Measurements from ENCODE around the gene RASGRF1. TPM values are rescaled to one million over a fixed set of nuclear protein-coding genes. Genes with fewer than 3 reads are reported as not detected.
"Not testable (repeated sequence)": the region's sequence is repeated elsewhere in the genome, so short reads cannot be mapped to it uniquely, and the experiment has no call there.

The RASGRF1 gene
- total RNA-seq, 1 donor from 2014 or later: 0.07 TPM

DNA sequence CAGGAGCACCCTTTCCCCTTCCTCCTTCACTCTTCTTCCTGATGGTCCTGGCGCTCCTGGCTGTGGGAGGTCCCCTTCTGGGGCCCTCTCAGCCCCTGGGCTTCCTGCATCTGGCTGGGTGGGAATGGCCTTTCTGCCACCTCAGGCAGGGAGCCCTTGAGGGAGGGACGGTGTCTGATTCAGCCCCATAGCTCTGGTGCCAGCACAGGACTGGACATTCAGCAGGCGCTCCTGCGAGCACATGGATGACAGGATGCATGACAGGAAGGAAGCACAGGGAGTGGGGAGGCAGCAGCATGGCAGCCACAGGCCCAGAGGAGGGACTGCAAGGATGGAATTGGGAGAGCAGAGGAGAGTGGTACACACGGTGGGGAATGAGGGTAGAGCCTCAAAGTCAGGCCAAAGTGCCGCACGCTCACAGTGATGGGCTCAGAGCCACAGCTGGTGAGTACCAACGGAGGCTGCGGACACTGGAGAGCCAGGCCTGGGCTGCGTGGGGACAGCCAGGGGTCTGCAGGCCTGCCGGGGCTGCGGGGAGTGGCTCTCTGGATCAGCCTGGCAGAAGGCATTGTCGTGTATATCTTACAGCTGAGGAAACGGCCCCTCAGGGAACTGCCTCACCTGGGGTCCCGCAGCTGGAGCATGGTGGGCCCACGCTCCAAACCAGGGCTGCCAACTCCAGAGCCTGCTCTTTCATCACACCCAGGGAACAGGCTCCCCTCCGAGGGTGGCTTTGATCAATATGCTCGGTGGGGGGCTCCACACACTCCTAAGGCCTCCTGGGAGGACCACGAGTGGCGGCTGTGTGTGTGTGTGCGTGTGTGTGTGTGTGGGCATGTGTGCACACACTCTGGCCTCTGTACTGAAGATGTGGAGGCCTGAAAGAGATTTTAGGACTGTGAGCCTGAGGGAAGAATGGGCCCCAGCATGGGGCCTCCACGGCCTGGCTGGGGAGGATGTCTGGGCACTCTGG, 94.4 kb downstream of the RASGRF1 start:
- no peak for DNase-seq (ENCODE audit: low spot score in 2 of 2, unreplicated experiment in 2 of 2)
- Mint-ChIP-seq H3K4me3 (no peak overlapping the region), H3K9me3 (no peaks in the 10 kb centered on the region), H3K4me1 (peaks cover 4% of the 10 kb centered on the region), H3K36me3 (no peaks in the 10 kb centered on the region), H3K27ac (no peak overlapping the region), H3K27me3 (ENCODE audit: low read depth) (no peaks in the 10 kb centered on the region)
- TF ChIP-seq, protein P1, sequence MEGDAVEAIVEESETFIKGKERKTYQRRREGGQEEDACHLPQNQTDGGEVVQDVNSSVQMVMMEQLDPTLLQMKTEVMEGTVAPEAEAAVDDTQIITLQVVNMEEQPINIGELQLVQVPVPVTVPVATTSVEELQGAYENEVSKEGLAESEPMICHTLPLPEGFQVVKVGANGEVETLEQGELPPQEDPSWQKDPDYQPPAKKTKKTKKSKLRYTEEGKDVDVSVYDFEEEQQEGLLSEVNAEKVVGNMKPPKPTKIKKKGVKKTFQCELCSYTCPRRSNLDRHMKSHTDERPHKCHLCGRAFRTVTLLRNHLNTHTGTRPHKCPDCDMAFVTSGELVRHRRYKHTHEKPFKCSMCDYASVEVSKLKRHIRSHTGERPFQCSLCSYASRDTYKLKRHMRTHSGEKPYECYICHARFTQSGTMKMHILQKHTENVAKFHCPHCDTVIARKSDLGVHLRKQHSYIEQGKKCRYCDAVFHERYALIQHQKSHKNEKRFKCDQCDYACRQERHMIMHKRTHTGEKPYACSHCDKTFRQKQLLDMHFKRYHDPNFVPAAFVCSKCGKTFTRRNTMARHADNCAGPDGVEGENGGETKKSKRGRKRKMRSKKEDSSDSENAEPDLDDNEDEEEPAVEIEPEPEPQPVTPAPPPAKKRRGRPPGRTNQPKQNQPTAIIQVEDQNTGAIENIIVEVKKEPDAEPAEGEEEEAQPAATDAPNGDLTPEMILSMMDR (IDR thresholded peaks at IDR 0.05; ENCODE audit: unreplicated experiment): no peak

DNA sequence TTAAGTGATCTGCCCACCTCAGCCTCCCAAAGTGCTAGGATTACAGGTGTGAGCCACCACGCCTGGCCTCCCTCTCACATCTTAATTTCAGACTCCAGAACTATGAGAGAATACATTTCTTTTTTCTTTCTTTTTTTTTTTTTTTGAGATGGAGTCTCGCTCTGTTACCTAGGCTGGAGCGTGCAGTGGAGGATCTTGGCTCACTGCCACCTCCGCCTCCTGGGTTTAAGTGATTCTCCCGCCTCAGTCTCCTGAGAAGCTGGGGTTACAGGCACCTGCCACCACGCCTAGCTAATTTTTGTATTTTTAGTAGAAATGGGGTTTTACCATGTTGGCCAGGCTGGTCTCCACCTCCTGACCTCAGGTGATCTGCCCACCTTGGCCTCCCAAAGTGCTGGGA, 95.4 kb downstream of the RASGRF1 start:
- not testable (repeated sequence) for H3K27me3 Mint-ChIP-seq (ENCODE audit: low read depth); DNase-seq (ENCODE audit: low spot score in 2 of 2, unreplicated experiment in 2 of 2); H3K9me3 Mint-ChIP-seq; H3K27ac Mint-ChIP-seq; H3K36me3 Mint-ChIP-seq; H3K4me1 Mint-ChIP-seq; H3K4me3 Mint-ChIP-seq

GRCh38 chr15:78993931-78994530, 96.5 kb downstream of the RASGRF1 start:
- TF ChIP-seq, protein P1 (IDR thresholded peaks at IDR 0.05; ENCODE audit: unreplicated experiment): no peak
- Mint-ChIP-seq H3K4me3 (no peak overlapping the region), H3K27me3 (ENCODE audit: low read depth) (no peaks in the 10 kb centered on the region), H3K9me3 (no peaks in the 10 kb centered on the region), H3K27ac (no peak overlapping the region), H3K36me3 (no peaks in the 10 kb centered on the region), H3K4me1 (peaks cover 4% of the 10 kb centered on the region)
- DNase-seq (ENCODE audit: low spot score in 2 of 2, unreplicated experiment in 2 of 2): no peak

- H3K27ac Mint-ChIP-seq: no peak overlapping the region
- TF ChIP-seq, protein P1 (IDR thresholded peaks at IDR 0.05; ENCODE audit: unreplicated experiment): no peak
- H3K36me3 Mint-ChIP-seq: no peaks in the 10 kb centered on the region
- no peak overlapping the region for H3K4me3 Mint-ChIP-seq
- no peaks in the 10 kb centered on the region for H3K9me3 Mint-ChIP-seq
- no peak for DNase-seq (ENCODE audit: low spot score in 2 of 2, unreplicated experiment in 2 of 2)
- no peaks in the 10 kb centered on the region for H3K27me3 Mint-ChIP-seq (ENCODE audit: low read depth)
- H3K4me1 Mint-ChIP-seq: peaks cover 7% of the 10 kb centered on the region
Observed at GRCh38 chr15:78993257-78993930, 97.2 kb downstream of the RASGRF1 start.

DNA sequence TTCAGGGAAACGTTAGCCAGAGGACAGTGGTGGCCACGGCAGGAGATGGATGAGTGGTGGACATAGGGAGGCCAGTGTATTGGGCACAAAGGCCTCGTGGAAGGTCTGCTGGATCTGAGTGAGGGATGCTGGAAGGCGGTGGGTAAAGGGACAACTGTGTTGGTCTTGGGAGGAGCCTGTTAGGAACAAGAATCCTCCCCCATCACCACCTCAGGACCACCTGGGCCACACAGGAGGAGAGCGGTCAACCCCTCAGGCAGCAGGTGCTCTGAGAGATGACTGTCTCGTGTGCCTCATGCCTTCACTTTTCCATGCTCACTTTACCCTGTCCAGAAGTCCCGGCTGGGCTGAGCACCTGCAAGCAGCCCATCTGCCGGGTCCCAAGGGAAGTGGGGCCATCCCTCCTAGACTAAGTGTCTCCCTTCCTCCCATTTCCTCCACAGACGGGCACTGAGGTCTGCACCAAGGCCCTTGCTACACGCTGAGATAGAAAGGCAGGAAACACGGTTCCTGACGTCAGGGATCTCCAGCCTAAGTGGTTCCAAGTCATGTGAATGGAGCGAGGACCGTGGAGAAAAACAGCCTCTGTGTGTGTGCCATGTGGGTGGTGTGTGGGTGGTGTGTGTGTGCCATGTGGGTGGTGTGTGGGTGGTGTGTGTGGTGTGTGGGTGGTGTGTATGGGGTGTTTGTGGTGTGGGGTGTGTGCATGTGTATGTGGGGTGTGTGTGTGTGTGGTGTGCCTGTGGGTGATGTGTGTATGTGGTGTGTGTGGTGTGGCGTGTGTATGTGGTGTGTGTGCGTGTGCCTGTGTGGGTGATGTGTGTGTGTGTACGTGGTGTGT, 97.9 kb downstream of the RASGRF1 start:
- Mint-ChIP-seq H3K36me3 (no peaks in the 10 kb centered on the region), H3K4me3 (no peak overlapping the region), H3K27me3 (ENCODE audit: low read depth) (no peaks in the 10 kb centered on the region), H3K27ac (no peak overlapping the region), H3K9me3 (no peaks in the 10 kb centered on the region), H3K4me1 (peaks cover 8% of the 10 kb centered on the region)
- DNase-seq (ENCODE audit: low spot score in 2 of 2, unreplicated experiment in 2 of 2): no peak
- TF ChIP-seq, protein P1 (IDR thresholded peaks at IDR 0.05; ENCODE audit: unreplicated experiment): no peak

All from mesothelial cell of epicardium (in vitro differentiated cells).